Mucosa of descending colon (tissue), 3 donors: ENCODE measurements around the gene SYTL2. TPM values are rescaled to one million over a fixed set of nuclear protein-coding genes. Genes with fewer than 3 reads are reported as not detected.

Experiments used
- ATAC-seq: fragments of 200-7000 bp; cut with Tn5 transposase; one replicate; pipeline ENCODE4 v1.9.1; 2020; ENCODE audit warnings: mild to moderate bottlenecking, moderate library complexity
- DNase-seq, 3 donors: peaks; one replicate each; pipeline ENCODE4 v3.0.0-alpha.2; 2020
- H3K36me3 ChIP-seq: fragments of 200-600 bp; one replicate; pipeline ENCODE4 v1.8.0; 2021; ENCODE audit warnings: low read depth, mild to moderate bottlenecking
- H3K4me1 ChIP-seq: fragments of 200-600 bp; one replicate; pipeline ENCODE4 v1.8.0; 2021; ENCODE audit warnings: low read depth, mild to moderate bottlenecking
- H3K4me3 ChIP-seq: fragments of 200-600 bp; one replicate; pipeline ENCODE4 v1.8.0; 2021; ENCODE audit warnings: mild to moderate bottlenecking
- H3K9me3 ChIP-seq: fragments of 200-600 bp; one replicate; pipeline ENCODE4 v1.8.0; 2021; ENCODE audit warnings: mild to moderate bottlenecking
- intact Hi-C, 2 donors: fragments of 100-400 bp; cut with DNase I in 1 of 2; cut with micrococcal nuclease in 1 of 2; formaldehyde crosslinking; loops; one replicate each; pipeline versions ENCODE4 v1.11.0 to v1.11.1; 2022; cut with DNase I, micrococcal nuclease
- total RNA-seq, 3 donors: library from RNA; stranded (reverse); fragmentation: NEBNext Ultra II Directional in 2 of 3; extraction: Animal tissue kit (Norgen Biotek cat#: 25700) in 2 of 3; gene quantifications; one replicate each; pipeline versions ENCODE4 v1.2.1 to v1.2.4, GENCODE V29; 2021 to 2023
- TF ChIP-seq, protein P1 (sequence below): fragments of 200-600 bp; IDR thresholded peaks from one replicate; pipeline ENCODE4 v1.8.0; 2022; ENCODE audit warnings: antibody characterized with exemption, mild to moderate bottlenecking
- donor health status: DM: no; HTN: no; CAD: no; lungs with moderate emphysema.
- donor health status: DM: no; HTN: no; CAD: no.
- donor health status: DM: no; HTN: yes; CAD: no.

The SYTL2 gene
- total RNA-seq, 3 donors from 2014 or later, result 150 to 502 (median 282) TPM

GRCh38 chr11:85769771-85770170, 41.2 kb downstream of the SYTL2 start:
- TF ChIP-seq, protein P1, sequence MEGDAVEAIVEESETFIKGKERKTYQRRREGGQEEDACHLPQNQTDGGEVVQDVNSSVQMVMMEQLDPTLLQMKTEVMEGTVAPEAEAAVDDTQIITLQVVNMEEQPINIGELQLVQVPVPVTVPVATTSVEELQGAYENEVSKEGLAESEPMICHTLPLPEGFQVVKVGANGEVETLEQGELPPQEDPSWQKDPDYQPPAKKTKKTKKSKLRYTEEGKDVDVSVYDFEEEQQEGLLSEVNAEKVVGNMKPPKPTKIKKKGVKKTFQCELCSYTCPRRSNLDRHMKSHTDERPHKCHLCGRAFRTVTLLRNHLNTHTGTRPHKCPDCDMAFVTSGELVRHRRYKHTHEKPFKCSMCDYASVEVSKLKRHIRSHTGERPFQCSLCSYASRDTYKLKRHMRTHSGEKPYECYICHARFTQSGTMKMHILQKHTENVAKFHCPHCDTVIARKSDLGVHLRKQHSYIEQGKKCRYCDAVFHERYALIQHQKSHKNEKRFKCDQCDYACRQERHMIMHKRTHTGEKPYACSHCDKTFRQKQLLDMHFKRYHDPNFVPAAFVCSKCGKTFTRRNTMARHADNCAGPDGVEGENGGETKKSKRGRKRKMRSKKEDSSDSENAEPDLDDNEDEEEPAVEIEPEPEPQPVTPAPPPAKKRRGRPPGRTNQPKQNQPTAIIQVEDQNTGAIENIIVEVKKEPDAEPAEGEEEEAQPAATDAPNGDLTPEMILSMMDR, result no peak
- no peaks in the 10 kb centered on the region for H3K36me3 ChIP-seq
- intact Hi-C loops, result no loop called here

GRCh38 chr11:85768473-85769146, 42.3 kb downstream of the SYTL2 start:
- no peak for ATAC-seq
- TF ChIP-seq, protein P1, result no peak
- Histone ChIP-seq H3K4me3 (no peak overlapping the region), H3K9me3 (no peaks in the 10 kb centered on the region), H3K36me3 (no peaks in the 10 kb centered on the region), H3K4me1 (no peaks in the 10 kb centered on the region)
- intact Hi-C loops, result no loop called here
- DNase-seq, result no peak

More at GRCh38 chr11:85769771-85770170, 41.2 kb downstream of the SYTL2 start:
- DNase-seq (no peak), ATAC-seq (no peak)
- Histone ChIP-seq H3K9me3 (no peaks in the 10 kb centered on the region), H3K4me3 (no peak overlapping the region), H3K4me1 (peaks cover 6% of the 10 kb centered on the region)

- intact Hi-C loops, result no loop called here
- DNase-seq, result no peak
- no peaks in the 10 kb centered on the region for H3K4me1 ChIP-seq
- H3K9me3 ChIP-seq, result no peaks in the 10 kb centered on the region
- no peaks in the 10 kb centered on the region for H3K36me3 ChIP-seq
- TF ChIP-seq, protein P1, result no peak
- no peak overlapping the region for H3K4me3 ChIP-seq
- no peak for ATAC-seq
Observed at GRCh38 chr11:85767246-85767945, 43.5 kb downstream of the SYTL2 start.

GRCh38 chr11:85766721-85767161, 44.2 kb downstream of the SYTL2 start:
- no peak for DNase-seq
- no peaks in the 10 kb centered on the region for H3K4me1 ChIP-seq
- no peaks in the 10 kb centered on the region for H3K36me3 ChIP-seq
- no peaks in the 10 kb centered on the region for H3K9me3 ChIP-seq
- TF ChIP-seq, protein P1, result no peak
- no peak overlapping the region for H3K4me3 ChIP-seq
- peak; percentile 49 for ATAC-seq
- intact Hi-C loops, result no loop called here

- intact Hi-C loops, result no loop called here
- Histone ChIP-seq H3K36me3 (no peaks in the 10 kb centered on the region), H3K4me3 (no peak overlapping the region), H3K4me1 (no peaks in the 10 kb centered on the region), H3K9me3 (no peaks in the 10 kb centered on the region)
- TF ChIP-seq, protein P1, result no peak
- DNase-seq (no peak), ATAC-seq (no peak)
Observed at GRCh38 chr11:85764796-85765195, 46.1 kb downstream of the SYTL2 start.
